ENCODE data around the gene PAN3. TPM values are rescaled to one million over a fixed set of nuclear protein-coding genes. Genes with fewer than 3 reads are reported as not detected.
A peak's percentile ranks its signal among the peaks of the same experiment; 100 is the strongest.

Gene PAN3
- total RNA-seq, 1 donor, result 22.8 TPM

DNA sequence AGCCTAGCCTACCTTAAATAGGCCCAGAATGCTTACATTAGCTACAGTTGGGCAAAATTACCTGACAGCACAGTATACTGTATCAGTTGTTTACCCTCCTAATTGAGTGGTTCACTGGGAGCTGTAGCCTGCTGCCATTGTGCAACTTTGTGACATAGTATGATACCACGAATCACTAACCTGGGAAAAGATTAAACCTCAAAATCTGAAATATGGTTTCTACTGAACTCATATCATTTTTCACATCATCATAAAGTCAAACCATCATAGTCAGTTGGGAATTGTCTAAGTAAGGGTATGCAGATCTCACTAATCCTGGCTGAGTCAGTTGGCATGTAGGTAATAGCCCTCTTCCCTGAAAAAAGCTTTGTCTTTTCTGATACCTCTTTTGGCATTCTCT is 9.2 kb downstream of the PAN3 start:
- TF ChIP-seq, protein P1, sequence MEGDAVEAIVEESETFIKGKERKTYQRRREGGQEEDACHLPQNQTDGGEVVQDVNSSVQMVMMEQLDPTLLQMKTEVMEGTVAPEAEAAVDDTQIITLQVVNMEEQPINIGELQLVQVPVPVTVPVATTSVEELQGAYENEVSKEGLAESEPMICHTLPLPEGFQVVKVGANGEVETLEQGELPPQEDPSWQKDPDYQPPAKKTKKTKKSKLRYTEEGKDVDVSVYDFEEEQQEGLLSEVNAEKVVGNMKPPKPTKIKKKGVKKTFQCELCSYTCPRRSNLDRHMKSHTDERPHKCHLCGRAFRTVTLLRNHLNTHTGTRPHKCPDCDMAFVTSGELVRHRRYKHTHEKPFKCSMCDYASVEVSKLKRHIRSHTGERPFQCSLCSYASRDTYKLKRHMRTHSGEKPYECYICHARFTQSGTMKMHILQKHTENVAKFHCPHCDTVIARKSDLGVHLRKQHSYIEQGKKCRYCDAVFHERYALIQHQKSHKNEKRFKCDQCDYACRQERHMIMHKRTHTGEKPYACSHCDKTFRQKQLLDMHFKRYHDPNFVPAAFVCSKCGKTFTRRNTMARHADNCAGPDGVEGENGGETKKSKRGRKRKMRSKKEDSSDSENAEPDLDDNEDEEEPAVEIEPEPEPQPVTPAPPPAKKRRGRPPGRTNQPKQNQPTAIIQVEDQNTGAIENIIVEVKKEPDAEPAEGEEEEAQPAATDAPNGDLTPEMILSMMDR (IDR thresholded peaks at IDR 0.05; ENCODE audit: insufficient read depth, low read length), result no peak
- H3K4me3 ChIP-seq (ENCODE audit: low read depth, low read length), result no peak overlapping the region
- no peak for DNase-seq (ENCODE audit: low read depth)

DNA sequence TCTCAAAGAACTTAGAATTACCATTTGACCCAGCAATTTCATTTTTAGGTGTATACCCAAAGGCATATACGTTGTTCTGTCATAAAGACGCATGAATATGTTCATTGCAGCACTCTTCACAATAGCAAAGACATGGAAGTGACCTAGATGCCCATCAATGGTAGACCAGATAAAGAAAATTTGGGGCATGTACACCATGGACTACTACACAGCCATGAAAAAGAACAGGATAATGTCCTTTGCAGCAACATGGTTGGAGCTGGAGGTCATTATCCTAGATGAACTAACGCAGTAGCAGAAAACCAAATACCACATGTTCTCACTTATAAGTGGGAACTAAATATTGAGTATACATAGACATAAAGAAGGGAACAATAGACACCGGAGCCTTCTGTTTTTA is 20.7 kb downstream of the PAN3 start:
- DNase-seq (ENCODE audit: low read depth), result no peak
- TF ChIP-seq, protein P1 (IDR thresholded peaks at IDR 0.05; ENCODE audit: insufficient read depth, low read length), result no peak
- no peak overlapping the region for H3K4me3 ChIP-seq (ENCODE audit: low read depth, low read length)

DNA sequence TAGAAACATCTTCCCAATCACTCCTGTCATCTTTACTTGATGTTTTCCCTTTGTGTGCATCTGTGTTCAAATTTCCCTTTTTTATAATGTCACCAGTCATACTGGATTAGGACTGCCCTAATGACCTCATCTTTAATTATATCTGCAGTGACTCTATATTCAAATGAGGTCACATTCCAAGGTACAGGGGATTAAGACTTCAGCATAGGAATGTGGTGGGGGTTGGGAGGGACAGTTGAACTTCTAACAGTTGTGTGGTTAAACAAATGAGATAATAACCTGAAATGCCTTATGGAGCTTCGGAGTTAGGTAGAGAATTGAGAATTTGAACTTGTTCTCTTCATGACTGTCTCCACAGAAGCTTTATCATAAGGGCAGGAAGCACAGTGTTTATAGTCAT is 23.0 kb downstream of the PAN3 start:
- DNase-seq (ENCODE audit: low read depth), result peak; percentile 12
- no peak overlapping the region for H3K4me3 ChIP-seq (ENCODE audit: low read depth, low read length)
- TF ChIP-seq, protein P1 (IDR thresholded peaks at IDR 0.05; ENCODE audit: insufficient read depth, low read length), result no peak

DNA sequence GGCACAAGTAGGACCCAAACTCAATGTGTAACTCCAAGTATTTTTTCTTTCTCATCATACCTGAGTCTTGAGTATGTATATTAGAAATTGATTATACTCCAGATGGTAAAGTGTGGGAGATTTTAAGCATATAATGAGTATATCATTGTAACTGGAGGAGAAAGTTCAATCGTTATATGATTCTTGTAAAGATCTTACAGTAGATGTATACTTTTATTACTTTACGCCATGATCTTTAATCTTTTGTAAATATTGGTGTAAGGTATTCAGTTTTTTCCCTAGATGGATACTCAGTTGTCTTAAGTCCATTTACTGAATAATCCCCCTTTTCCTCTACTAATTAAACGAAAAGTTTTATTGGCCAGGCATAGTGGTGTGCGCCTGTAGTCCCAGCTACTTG is 25.2 kb downstream of the PAN3 start:
- no peak overlapping the region for H3K4me3 ChIP-seq (ENCODE audit: low read depth, low read length)
- TF ChIP-seq, protein P1 (IDR thresholded peaks at IDR 0.05; ENCODE audit: insufficient read depth, low read length), result no peak
- DNase-seq (ENCODE audit: low read depth), result no peak

DNA sequence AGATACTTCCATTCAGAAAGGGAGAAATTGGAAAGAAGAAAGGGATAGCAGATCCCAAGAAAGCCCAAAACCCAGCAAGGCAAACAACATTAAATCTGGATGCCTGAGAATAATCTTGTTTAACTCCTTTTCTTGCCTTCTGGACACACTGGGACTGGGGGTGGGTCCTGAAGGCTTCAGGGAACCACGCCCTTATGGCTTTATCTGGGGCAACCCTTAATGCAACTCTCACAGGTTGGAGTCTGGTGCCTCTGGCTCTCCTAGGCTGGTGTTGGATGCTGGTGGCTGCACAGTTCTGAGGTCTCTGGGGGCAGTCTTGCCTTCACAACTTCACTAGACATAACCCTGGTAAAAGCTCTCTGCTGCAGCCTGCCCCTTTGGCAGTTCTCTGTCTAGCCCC is 27.9 kb downstream of the PAN3 start:
- no peak overlapping the region for H3K4me3 ChIP-seq (ENCODE audit: low read depth, low read length)
- DNase-seq (ENCODE audit: low read depth), result no peak
- TF ChIP-seq, protein P1 (IDR thresholded peaks at IDR 0.05; ENCODE audit: insufficient read depth, low read length), result no peak

DNA sequence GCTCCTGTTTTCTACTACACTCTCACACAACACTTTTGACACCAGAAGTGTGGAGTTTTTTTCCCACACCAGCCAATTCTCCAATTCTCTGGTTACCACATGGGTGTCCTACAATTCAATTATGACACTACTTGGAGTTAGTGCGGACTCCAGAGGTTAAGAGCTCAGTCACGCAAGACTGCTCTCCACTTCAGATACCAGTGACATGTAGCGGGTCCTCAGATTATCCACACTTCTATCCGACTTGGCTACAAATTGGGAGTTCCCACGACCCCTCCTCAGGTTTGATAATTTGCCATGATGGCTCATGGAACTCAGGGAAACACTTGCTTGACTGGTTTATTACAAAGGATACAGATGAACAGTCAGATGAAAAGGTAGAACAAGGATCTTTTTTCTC is 32.9 kb downstream of the PAN3 start:
- no peak for DNase-seq (ENCODE audit: low read depth)
- no peak overlapping the region for H3K4me3 ChIP-seq (ENCODE audit: low read depth, low read length)
- TF ChIP-seq, protein P1 (IDR thresholded peaks at IDR 0.05; ENCODE audit: insufficient read depth, low read length), result no peak

DNA sequence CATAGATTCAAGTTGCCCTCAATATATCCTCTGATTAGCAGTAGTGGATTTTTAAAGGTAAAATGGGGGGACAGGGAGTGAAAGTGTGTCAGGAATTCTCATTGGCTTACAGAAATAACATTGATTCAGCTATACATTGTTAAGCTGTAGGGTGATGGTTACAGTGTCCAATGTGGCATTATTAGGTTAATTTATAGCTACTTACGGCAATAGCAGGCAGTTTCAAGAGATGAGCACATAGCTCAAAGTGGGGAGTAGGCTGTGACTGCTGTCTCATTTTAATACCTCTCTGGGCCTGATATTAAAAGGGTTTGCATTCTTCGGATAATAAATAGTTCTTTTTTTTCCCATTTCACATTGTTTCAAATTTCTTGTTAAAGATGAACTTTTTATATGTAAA is 34.6 kb downstream of the PAN3 start:
- no peak for DNase-seq (ENCODE audit: low read depth)
- TF ChIP-seq, protein P1 (IDR thresholded peaks at IDR 0.05; ENCODE audit: insufficient read depth, low read length), result no peak
- no peak overlapping the region for H3K4me3 ChIP-seq (ENCODE audit: low read depth, low read length)

Measured in fibroblast of the aortic adventitia (primary cell).